Endothelial cell of umbilical vein (primary cell): ENCODE data around the gene CH25H. TPM values are rescaled to one million over a fixed set of nuclear protein-coding genes. Genes with fewer than 3 reads are reported as not detected.
"Not testable (repeated sequence)": the region's sequence is repeated elsewhere in the genome, so short reads cannot be mapped to it uniquely, and the experiment has no call there.

Experiments used
- BruUV-seq: library from RNA; stranded (reverse); fragments of 400-500 nt; replicated peaks from 2 replicates; lab custom pipeline; 2021; lab: Mats Ljungman, UMichigan
- CTCF ChIA-PET: fragments of 300-600, 350-600 bp; sonication (Branson Sonifier 250); formaldehyde crosslinking; loops from one replicate; lab custom pipeline; 2021; ENCODE audit warnings: antibody characterized with exemption, inconsistent platforms; lab: Charles Lee
- POLR2A ChIA-PET: fragments of 300-600, 350-600 bp; sonication (Branson Sonifier 250); formaldehyde crosslinking; loops from one replicate; lab custom pipeline; 2021; ENCODE audit warnings: antibody characterized with exemption, inconsistent platforms; lab: Charles Lee
- DNase-seq: peaks from one replicate; pipeline ENCODE4 v3.0.0-alpha.2; 2011; ENCODE audit warnings: low read depth, low spot score
- FAIRE-seq: peaks from 2 replicates; lab custom pipeline; 2011; peaks lifted over from hg19 to GRCh38; lab: Jason Lieb, UNC
- H2AFZ ChIP-seq: 2 replicates; pipeline ENCODE4 v1.6.0; 2012; ENCODE audit warnings: low read depth, low read length, control low read depth, inconsistent platforms
- H3K27ac ChIP-seq: 2 replicates; pipeline ENCODE4 v1.5.1; 2011; ENCODE audit warnings: low read depth, mild to moderate bottlenecking, control low read depth, low read length, moderate library complexity; ENCODE audit not compliant: insufficient read depth
- H3K27me3 ChIP-seq, 2 experiments: 2 replicates each; pipeline versions ENCODE4 v1.6.0 to v1.6.1; 2011; ENCODE audit warnings: low read length in 2 of 2, mixed read lengths in 1 of 2; ENCODE audit not compliant: control insufficient read depth in 2 of 2, insufficient read depth in 2 of 2
- H3K36me3 ChIP-seq, 2 experiments: 2 replicates in 1 of 2; 3 replicates in 1 of 2; pipeline ENCODE4 v1.5.1; 2011; ENCODE audit warnings: low read length in 2 of 2, mild to moderate bottlenecking in 1 of 2, moderate library complexity in 1 of 2; ENCODE audit not compliant: control insufficient read depth in 2 of 2, insufficient read depth in 2 of 2; ENCODE audit errors: extremely low read depth in 1 of 2
- H3K4me1 ChIP-seq: 3 replicates; pipeline ENCODE4 v1.5.1; 2011; ENCODE audit warnings: mild to moderate bottlenecking, low read length; ENCODE audit not compliant: control insufficient read depth, insufficient read depth; ENCODE audit errors: extremely low read depth
- H3K4me2 ChIP-seq: 2 replicates; pipeline ENCODE4 v1.6.1; 2011; ENCODE audit warnings: low read length, control low read depth, mixed read lengths; ENCODE audit not compliant: insufficient read depth
- H3K4me3 ChIP-seq, 3 experiments: fragments of 200-600 bp in 1 of 3; sonication (generic), shearing (Covaris generic) in 1 of 3; replicated peaks in 1 of 3; 2 replicates each; pipeline ENCODE4 v1.5.1; 2011 to 2016; ENCODE audit warnings: control low read depth in 3 of 3, low read length in 3 of 3, mild to moderate bottlenecking in 2 of 3, inconsistent platforms in 1 of 3, low read depth in 1 of 3, moderate library complexity in 1 of 3; ENCODE audit not compliant: insufficient read depth in 1 of 3
- H3K79me2 ChIP-seq: 2 replicates; pipeline ENCODE4 v1.6.0; 2012; ENCODE audit warnings: low read length, inconsistent platforms; ENCODE audit not compliant: control insufficient read depth, insufficient read depth
- H3K9ac ChIP-seq: replicated peaks from 2 replicates; pipeline ENCODE3; 2011; ENCODE audit warnings: low read length, control low read depth; ENCODE audit not compliant: insufficient read depth; ENCODE audit errors: extremely low read depth
- H3K9me1 ChIP-seq: replicated peaks from 3 replicates; pipeline ENCODE4 v1.6.0; 2011; ENCODE audit warnings: mild to moderate bottlenecking, low read length; ENCODE audit not compliant: control insufficient read depth, insufficient read depth; ENCODE audit errors: extremely low read depth
- H3K9me3 ChIP-seq: replicated peaks from 2 replicates; pipeline ENCODE4 v1.5.1; 2012; ENCODE audit warnings: low read length, inconsistent platforms; ENCODE audit not compliant: control insufficient read depth, insufficient read depth
- H4K20me1 ChIP-seq: replicated peaks from 2 replicates; pipeline ENCODE3; 2011; ENCODE audit warnings: mild to moderate bottlenecking, low read length; ENCODE audit not compliant: control insufficient read depth, insufficient read depth; ENCODE audit errors: extremely low read depth
- EZH2 ChIP-seq: IDR thresholded peaks from 2 replicates; pipeline ENCODE4 v1.6.1; 2012; ENCODE audit warnings: borderline replicate concordance, low read depth, mild to moderate bottlenecking, moderate library complexity, low read length, inconsistent platforms; ENCODE audit not compliant: severe bottlenecking
- FOS ChIP-seq: IDR thresholded peaks from 2 replicates; pipeline ENCODE4 v1.6.1; 2011; ENCODE audit warnings: mild to moderate bottlenecking, low read length, moderate library complexity, borderline replicate concordance; ENCODE audit not compliant: insufficient read depth
- GATA2 ChIP-seq: IDR thresholded peaks from 2 replicates; pipeline ENCODE4 v1.7.0; 2011; ENCODE audit warnings: low read depth, mild to moderate bottlenecking, moderate library complexity, mixed read lengths, low read length; ENCODE audit not compliant: insufficient read length, insufficient read depth
- JUN ChIP-seq: IDR thresholded peaks from 2 replicates; pipeline ENCODE4 v1.6.1; 2011; ENCODE audit warnings: borderline replicate concordance, low read depth; ENCODE audit not compliant: insufficient read length, insufficient read depth
- MYC ChIP-seq: IDR thresholded peaks from one replicate; pipeline ENCODE4 v1.6.1; 2011; ENCODE audit warnings: mild to moderate bottlenecking, low read depth, low read length
- POLR2A ChIP-seq: IDR thresholded peaks from 2 replicates; pipeline ENCODE4 v1.6.1; 2012; ENCODE audit warnings: low read depth, mild to moderate bottlenecking, control low read depth, low read length
- POLR2AphosphoS5 ChIP-seq: IDR thresholded peaks from 2 replicates; pipeline ENCODE4 v1.6.1; 2012; ENCODE audit warnings: low read depth, mild to moderate bottlenecking, control low read depth, low read length, moderate library complexity; ENCODE audit not compliant: insufficient read depth
- dilution Hi-C: fragments of 300-500 bp; cut with MboI; formaldehyde crosslinking; loops from one replicate; pipeline ENCODE4 v1.15.0; 2019; ENCODE audit warnings: low sequenced_read_pairs; ENCODE audit not compliant: extremely low pct_ligation_motif_present
- intact Hi-C: fragments of 100-400 bp; cut with micrococcal nuclease; formaldehyde crosslinking; loops from one replicate; pipeline ENCODE4 v1.10.0; 2022
- polyA plus RNA-seq, 4 experiments: library from polyadenylated mRNA; depleted of rRNA in 3 of 4; stranded (reverse) in 3 of 4; unstranded in 1 of 4; fragments of >200 nt; gene quantifications; 2 replicates each; pipeline versions ENCODE4 v1.2.1 to v1.2.3, GENCODE V29; 2011 to 2012; ENCODE audit warnings: missing spikeins in 1 of 4
- total RNA-seq: library from RNA; stranded (reverse); gene quantifications from 2 replicates; pipeline ENCODE4 v1.2.3, GENCODE V29; 2021
- TF ChIP-seq, protein P1 (sequence below), 2 donors: IDR thresholded peaks; 1 replicate in 1 of 2; 2 replicates in 1 of 2; pipeline ENCODE4 v1.5.1; 2011; ENCODE audit warnings: low read length in 2 of 2, mild to moderate bottlenecking in 2 of 2, moderate library complexity in 2 of 2, control low read depth in 1 of 2, inconsistent platforms in 1 of 2, low read depth in 1 of 2; ENCODE audit not compliant: insufficient read depth in 1 of 2; ENCODE audit errors: extremely low read depth in 1 of 2
- TF ChIP-seq, protein P2 (sequence below): IDR thresholded peaks from 2 replicates; pipeline ENCODE4 v1.6.1; 2011; ENCODE audit not compliant: insufficient read depth, insufficient read length

CH25H gene
- total and polyA plus RNA-seq, 2 donors (not counting 3 experiments of a cell fraction or from before 2014, with no cell fraction given) = 0.30 TPM; not detected in 1

DNA sequence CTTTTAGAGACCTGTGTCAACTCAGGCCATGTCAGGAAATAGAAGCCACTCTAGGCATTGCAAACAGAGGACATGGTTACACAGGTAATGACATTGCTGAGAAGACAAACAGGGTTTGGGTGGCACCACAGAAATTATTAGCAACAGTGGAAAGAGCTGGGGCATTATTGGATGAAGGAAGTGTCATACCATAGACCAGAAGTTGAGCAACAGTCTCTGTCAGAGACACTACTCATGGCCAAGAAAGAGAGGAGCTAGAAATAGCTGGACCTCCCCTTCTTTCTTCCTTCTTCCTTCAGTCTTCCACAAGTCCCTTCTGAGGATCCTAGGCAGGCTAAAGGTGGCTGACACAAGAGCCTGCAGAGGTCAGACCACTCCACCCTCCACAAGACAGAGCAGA is 48.7 kb upstream of the CH25H start:
- no peak overlapping the region for H3K27ac ChIP-seq
- H3K36me3 ChIP-seq = no peaks in the 10 kb centered on the region
- H2AFZ ChIP-seq = no peak overlapping the region
- TF ChIP-seq POLR2A (no peak), JUN (no peak), GATA2 (no peak), EZH2 (no peak), MYC (no peak), FOS (no peak), POLR2AphosphoS5 (no peak)
- TF ChIP-seq, protein P1, sequence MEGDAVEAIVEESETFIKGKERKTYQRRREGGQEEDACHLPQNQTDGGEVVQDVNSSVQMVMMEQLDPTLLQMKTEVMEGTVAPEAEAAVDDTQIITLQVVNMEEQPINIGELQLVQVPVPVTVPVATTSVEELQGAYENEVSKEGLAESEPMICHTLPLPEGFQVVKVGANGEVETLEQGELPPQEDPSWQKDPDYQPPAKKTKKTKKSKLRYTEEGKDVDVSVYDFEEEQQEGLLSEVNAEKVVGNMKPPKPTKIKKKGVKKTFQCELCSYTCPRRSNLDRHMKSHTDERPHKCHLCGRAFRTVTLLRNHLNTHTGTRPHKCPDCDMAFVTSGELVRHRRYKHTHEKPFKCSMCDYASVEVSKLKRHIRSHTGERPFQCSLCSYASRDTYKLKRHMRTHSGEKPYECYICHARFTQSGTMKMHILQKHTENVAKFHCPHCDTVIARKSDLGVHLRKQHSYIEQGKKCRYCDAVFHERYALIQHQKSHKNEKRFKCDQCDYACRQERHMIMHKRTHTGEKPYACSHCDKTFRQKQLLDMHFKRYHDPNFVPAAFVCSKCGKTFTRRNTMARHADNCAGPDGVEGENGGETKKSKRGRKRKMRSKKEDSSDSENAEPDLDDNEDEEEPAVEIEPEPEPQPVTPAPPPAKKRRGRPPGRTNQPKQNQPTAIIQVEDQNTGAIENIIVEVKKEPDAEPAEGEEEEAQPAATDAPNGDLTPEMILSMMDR (IDR thresholded peaks at IDR 0.05; ENCODE audit: extremely low read depth in 1 of 2, insufficient read depth in 1 of 2, low read depth in 1 of 2, low read length in 2 of 2) = no peak
- TF ChIP-seq, protein P2, sequence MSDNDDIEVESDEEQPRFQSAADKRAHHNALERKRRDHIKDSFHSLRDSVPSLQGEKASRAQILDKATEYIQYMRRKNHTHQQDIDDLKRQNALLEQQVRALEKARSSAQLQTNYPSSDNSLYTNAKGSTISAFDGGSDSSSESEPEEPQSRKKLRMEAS = no peak
- no peaks in the 10 kb centered on the region for H3K9me3 ChIP-seq
- ChIA-PET POLR2A (no interaction called here), CTCF (no interaction called here)
- BruUV-seq = no TSS peak
- H3K9ac ChIP-seq = no peak overlapping the region
- H4K20me1 ChIP-seq = no peaks in the 10 kb centered on the region
- peaks cover 5% of the 10 kb centered on the region for H3K4me1 ChIP-seq
- dilution Hi-C loops (no loop called here), intact Hi-C loops (no loop called here)
- peaks cover 23 to 42% of the 10 kb centered on the region in 2 experiments for H3K27me3 ChIP-seq
- DNase-seq (no peak), FAIRE-seq (no peak)
- no peaks in the 10 kb centered on the region for H3K79me2 ChIP-seq
- no peak overlapping the region for H3K4me2 ChIP-seq
- no peaks in the 10 kb centered on the region for H3K9me1 ChIP-seq
- no peak overlapping the region for H3K4me3 ChIP-seq

DNA sequence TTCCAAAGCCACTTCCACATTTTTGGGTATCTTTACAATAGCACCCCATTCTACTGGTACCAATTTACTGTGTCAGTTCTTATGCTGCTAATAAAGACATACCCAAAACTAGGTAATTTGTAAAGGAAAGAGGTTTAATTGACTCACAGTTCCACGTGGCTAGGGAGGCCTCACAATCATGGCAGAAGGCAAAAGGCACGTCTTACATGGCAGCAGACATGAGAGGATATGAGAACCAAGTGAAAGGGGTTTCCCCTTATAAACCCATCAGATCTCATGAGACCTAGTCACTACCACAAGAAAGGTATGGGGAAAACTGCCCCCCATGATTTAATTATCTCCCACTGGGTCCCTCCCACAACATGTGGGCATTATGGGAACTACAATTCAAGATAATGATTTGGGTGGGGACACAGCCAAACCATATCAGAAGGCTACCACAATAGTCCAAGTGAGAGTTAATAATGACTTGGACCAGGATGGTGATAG is 48.0 kb upstream of the CH25H start:
- H3K4me3 ChIP-seq, H3K79me2 ChIP-seq, H4K20me1 ChIP-seq, dilution Hi-C loops, H3K9me1 ChIP-seq, BruUV-seq, H3K4me1 ChIP-seq, CTCF ChIA-PET, H3K9ac ChIP-seq, H3K27ac ChIP-seq, DNase-seq, intact Hi-C loops, H3K9me3 ChIP-seq, POLR2A ChIA-PET, H2AFZ ChIP-seq, FAIRE-seq, H3K4me2 ChIP-seq, H3K36me3 ChIP-seq: not testable (repeated sequence)
- peaks cover 23 to 42% of the 10 kb centered on the region in 2 experiments for H3K27me3 ChIP-seq
